SU-DHL-6 (cell line): ENCODE measurements around the gene TANC1.

Source experiments
- H2AFZ ChIP-seq: fragments of 200-600 bp; sonication (generic); 2 replicates; pipeline ENCODE4 v1.6.1; 2014; ENCODE audit warnings: low read depth, mild to moderate bottlenecking, moderate library complexity, mixed read lengths, antibody characterized with exemption, low read length; ENCODE audit not compliant: severe bottlenecking
- H3F3A ChIP-seq: fragments of 200-600 bp; shearing (Covaris generic); 2 replicates; pipeline ENCODE4 v1.6.0; 2016; ENCODE audit warnings: antibody characterized with exemption, mild to moderate bottlenecking; ENCODE audit not compliant: insufficient read depth
- H3K27ac ChIP-seq: fragments of 200-600 bp; sonication (generic); 2 replicates; pipeline ENCODE4 v1.5.1; 2016; ENCODE audit warnings: low read depth, mild to moderate bottlenecking, low read length, moderate library complexity, mixed read lengths
- H3K27me3 ChIP-seq: fragments of 200-600 bp; sonication (generic), shearing (Covaris generic); 2 replicates; pipeline ENCODE4 v1.6.0; 2014; ENCODE audit warnings: mild to moderate bottlenecking, low read length
- H3K36me3 ChIP-seq: fragments of 200-600 bp; sonication (generic); 2 replicates; pipeline ENCODE4 v1.6.1; 2014; ENCODE audit warnings: mild to moderate bottlenecking, low read length, mixed read lengths
- H3K4me2 ChIP-seq: fragments of 300-600, 200-600 bp; shearing (Covaris generic), sonication (generic); 2 replicates; pipeline ENCODE4 v1.6.0; 2014; ENCODE audit warnings: low read length, low read depth, mild to moderate bottlenecking; ENCODE audit not compliant: poor library complexity, severe bottlenecking
- H3K4me3 ChIP-seq: fragments of 200-600 bp; sonication (generic); 2 replicates; pipeline ENCODE4 v1.5.1; 2014; ENCODE audit warnings: antibody characterized with exemption, low read length, mild to moderate bottlenecking, mixed read lengths; ENCODE audit not compliant: insufficient read depth, poor library complexity, severe bottlenecking
- H3K79me2 ChIP-seq: fragments of 200-600 bp; sonication (generic); 2 replicates; pipeline ENCODE4 v1.6.1; 2014; ENCODE audit warnings: mild to moderate bottlenecking, low read length, moderate library complexity; ENCODE audit not compliant: insufficient read depth
- H3K9ac ChIP-seq: fragments of 200-600 bp; sonication (generic); 2 replicates; pipeline ENCODE4 v1.7.0; 2014; ENCODE audit warnings: mild to moderate bottlenecking, low read length
- H3K9me2 ChIP-seq: fragments of 200-600 bp; sonication (generic); replicated peaks from 2 replicates; pipeline ENCODE4 v1.6.1; 2014; ENCODE audit warnings: low read length; ENCODE audit not compliant: insufficient read depth
- H3K9me3 ChIP-seq: fragments of 200-600 bp; sonication (generic); 2 replicates; pipeline ENCODE4 v1.6.1; 2014; ENCODE audit warnings: low read length, mixed read lengths; ENCODE audit not compliant: insufficient read depth
- H4K20me1 ChIP-seq: fragments of 200-600 bp; sonication (generic); 2 replicates; pipeline ENCODE4 v1.6.1; 2014; ENCODE audit warnings: low read depth, mild to moderate bottlenecking, antibody characterized with exemption, low read length, moderate library complexity, mixed read lengths
- CTCF ChIP-seq: fragments of 200-600 bp; sonication (generic); IDR thresholded peaks from one replicate; pipeline ENCODE4 v1.5.1; 2017; ENCODE audit warnings: antibody characterized with exemption, mild to moderate bottlenecking, low read length, moderate library complexity; ENCODE audit not compliant: insufficient read depth, poor library complexity, severe bottlenecking
- EZH2phosphoT487 ChIP-seq: fragments of 200-600 bp; sonication (generic), shearing (Covaris generic); conservative IDR thresholded peaks from 2 replicates; pipeline ENCODE4 v1.6.1; 2018; ENCODE audit warnings: mild to moderate bottlenecking, antibody characterized with exemption, low read length, moderate library complexity, mixed read lengths

TANC1 gene

GRCh38 chr2:159188449-159188848 is 220.0 kb downstream of the TANC1 start:
- Histone ChIP-seq H3K9me3 (no peaks in the 10 kb centered on the region), H3K9ac (no peak overlapping the region), H4K20me1 (no peaks in the 10 kb centered on the region), H3F3A (no peaks in the 10 kb centered on the region), H3K27ac (no peak overlapping the region), H3K4me2 (no peak overlapping the region), H3K27me3 (no peaks in the 10 kb centered on the region), H3K4me3 (no peak overlapping the region), H3K36me3 (no peaks in the 10 kb centered on the region), H3K79me2 (no peaks in the 10 kb centered on the region), H3K9me2 (no peaks in the 10 kb centered on the region), H2AFZ (no peak overlapping the region)
- no peak for TF ChIP-seq CTCF
- no peak for TF ChIP-seq EZH2phosphoT487

- TF ChIP-seq CTCF, result no peak
- TF ChIP-seq EZH2phosphoT487, result no peak
- no peak overlapping the region for H3K27ac ChIP-seq
- no peaks in the 10 kb centered on the region for H3K36me3 ChIP-seq
Measured at GRCh38 chr2:159192371-159192918, 224.0 kb downstream of the TANC1 start.

GRCh38 chr2:159193791-159194190 is 225.4 kb downstream of the TANC1 start:
- H3K36me3 ChIP-seq, result no peaks in the 10 kb centered on the region
- H3K4me3 ChIP-seq, result no peak overlapping the region
- no peaks in the 10 kb centered on the region for H3K27me3 ChIP-seq
- no peak overlapping the region for H3K4me2 ChIP-seq
- no peaks in the 10 kb centered on the region for H3F3A ChIP-seq
- no peaks in the 10 kb centered on the region for H4K20me1 ChIP-seq
- H3K9ac ChIP-seq, result no peak overlapping the region
- no peak for TF ChIP-seq EZH2phosphoT487
- TF ChIP-seq CTCF, result no peak
- H3K9me3 ChIP-seq, result no peaks in the 10 kb centered on the region
- H3K79me2 ChIP-seq, result no peaks in the 10 kb centered on the region
- no peaks in the 10 kb centered on the region for H3K9me2 ChIP-seq
- no peak overlapping the region for H2AFZ ChIP-seq
- no peak overlapping the region for H3K27ac ChIP-seq

More at GRCh38 chr2:159192371-159192918, 224.0 kb downstream of the TANC1 start:
- Histone ChIP-seq H3K9me2 (no peaks in the 10 kb centered on the region), H3K4me3 (no peak overlapping the region), H3K79me2 (no peaks in the 10 kb centered on the region), H3F3A (no peaks in the 10 kb centered on the region), H4K20me1 (no peaks in the 10 kb centered on the region), H2AFZ (no peak overlapping the region), H3K27me3 (no peaks in the 10 kb centered on the region), H3K9me3 (no peaks in the 10 kb centered on the region), H3K9ac (no peak overlapping the region), H3K4me2 (no peak overlapping the region)
